ENCODE results near the gene RPS15. TPM values are rescaled to one million over a fixed set of nuclear protein-coding genes. Genes with fewer than 3 reads are reported as not detected.

Gene RPS15
- total RNA-seq, 3 donors from 2014 or later = 748 to 897 (median 892) TPM

GRCh38 chr19:1466018-1466460 lies 27.8 kb downstream of the RPS15 start:
- intact Hi-C loops (cut with DNase I, micrococcal nuclease) = no loop called here
- no peak overlapping the region for H3K4me3 ChIP-seq

GRCh38 chr19:1466461-1467214 lies 28.4 kb downstream of the RPS15 start:
- no peak for TF ChIP-seq CTCF (IDR thresholded peaks at IDR 0.05)
- DNase-seq (peak in 2 of 3 donors; percentile 22 to 41), ATAC-seq (no peak)
- Histone ChIP-seq H3K4me3 (no peak overlapping the region), H3K9me3 (no peaks in the 10 kb centered on the region), H3K4me1 (ENCODE audit: low read depth) (peaks cover 53% of the 10 kb centered on the region), H3K36me3 (ENCODE audit: low read depth) (no peaks in the 10 kb centered on the region)
- intact Hi-C loops (cut with DNase I, micrococcal nuclease) = no loop called here

More at GRCh38 chr19:1466018-1466460, 27.8 kb downstream of the RPS15 start:
- Histone ChIP-seq H3K9me3 (no peaks in the 10 kb centered on the region), H3K4me1 (ENCODE audit: low read depth) (peaks cover 47% of the 10 kb centered on the region), H3K36me3 (ENCODE audit: low read depth) (no peaks in the 10 kb centered on the region)
- no peak for TF ChIP-seq CTCF (IDR thresholded peaks at IDR 0.05)
- ATAC-seq = no peak
- DNase-seq = no peak

GRCh38 chr19:1467215-1467489 lies 29.0 kb downstream of the RPS15 start:
- peaks cover 54% of the 10 kb centered on the region for H3K4me1 ChIP-seq (ENCODE audit: low read depth)
- ATAC-seq (no peak), DNase-seq (peak in 1 of 3 donors; percentile 23)
- no peak for TF ChIP-seq CTCF (IDR thresholded peaks at IDR 0.05)
- no peak overlapping the region for H3K4me3 ChIP-seq
- intact Hi-C loops (cut with DNase I, micrococcal nuclease) = no loop called here
- H3K9me3 ChIP-seq = no peaks in the 10 kb centered on the region
- H3K36me3 ChIP-seq (ENCODE audit: low read depth) = no peaks in the 10 kb centered on the region

GRCh38 chr19:1467490-1468273 lies 29.5 kb downstream of the RPS15 start:
- DNase-seq = peak in 2 of 3 donors; percentile 21 to 47
- intact Hi-C loops (cut with DNase I, micrococcal nuclease) = no loop called here

GRCh38 chr19:1468274-1468820 lies 30.2 kb downstream of the RPS15 start:
- DNase-seq = peak in 1 of 3 donors; percentile 25
- peaks cover 54% of the 10 kb centered on the region for H3K4me1 ChIP-seq (ENCODE audit: low read depth)

More at GRCh38 chr19:1467490-1468273, 29.5 kb downstream of the RPS15 start:
- Histone ChIP-seq H3K9me3 (no peaks in the 10 kb centered on the region), H3K36me3 (ENCODE audit: low read depth) (no peaks in the 10 kb centered on the region), H3K4me3 (no peak overlapping the region), H3K4me1 (ENCODE audit: low read depth) (peaks cover 54% of the 10 kb centered on the region)
- no peak for ATAC-seq
- TF ChIP-seq CTCF (IDR thresholded peaks at IDR 0.05) = no peak

More at GRCh38 chr19:1468274-1468820, 30.2 kb downstream of the RPS15 start:
- no peak for TF ChIP-seq CTCF (IDR thresholded peaks at IDR 0.05)
- H3K4me3 ChIP-seq = no peak overlapping the region
- no peaks in the 10 kb centered on the region for H3K9me3 ChIP-seq
- no peaks in the 10 kb centered on the region for H3K36me3 ChIP-seq (ENCODE audit: low read depth)
- no peak for ATAC-seq
- intact Hi-C loops (cut with DNase I, micrococcal nuclease) = no loop called here
